IgD-negative memory B cell (primary cell): ENCODE data around the gene LRCH4. TPM values are rescaled to one million over a fixed set of nuclear protein-coding genes. Genes with fewer than 3 reads are reported as not detected.

Source experiments
- H3K27ac Mint-ChIP-seq, 3 donors: one replicate each; pipeline ENCODE4 v1.8.0; 2020 to 2022; ENCODE audit warnings: mild to moderate bottlenecking in 3 of 3, mixed read lengths in 3 of 3, moderate library complexity in 1 of 3
- H3K27me3 Mint-ChIP-seq: one replicate; pipeline ENCODE4 v1.8.0; 2021; ENCODE audit warnings: mixed read lengths
- H3K36me3 Mint-ChIP-seq: one replicate; pipeline ENCODE4 v1.8.0; 2020; ENCODE audit warnings: mild to moderate bottlenecking, mixed read lengths
- H3K4me1 Mint-ChIP-seq, 3 donors: one replicate each; pipeline ENCODE4 v1.8.0; 2020 to 2022; ENCODE audit warnings: mixed read lengths in 3 of 3, mild to moderate bottlenecking in 1 of 3
- H3K4me3 Mint-ChIP-seq, 4 donors: one replicate each; pipeline ENCODE4 v1.8.0; 2020 to 2022; ENCODE audit warnings: mild to moderate bottlenecking in 4 of 4, mixed read lengths in 4 of 4, moderate library complexity in 3 of 4
- H3K9me3 Mint-ChIP-seq, 3 donors: one replicate each; pipeline ENCODE4 v1.8.0; 2020 to 2021; ENCODE audit warnings: mixed read lengths in 3 of 3, mild to moderate bottlenecking in 1 of 3
- polyA plus RNA-seq: library from polyadenylated mRNA; unstranded; fragments of 300-500 nt; fragmentation: Illumina TruSeq; gene quantifications from one replicate; pipeline ENCODE4 v1.2.3, GENCODE V29; 2021

Gene LRCH4
- polyA plus RNA-seq, 1 donor from 2014 or later = 160 TPM

DNA sequence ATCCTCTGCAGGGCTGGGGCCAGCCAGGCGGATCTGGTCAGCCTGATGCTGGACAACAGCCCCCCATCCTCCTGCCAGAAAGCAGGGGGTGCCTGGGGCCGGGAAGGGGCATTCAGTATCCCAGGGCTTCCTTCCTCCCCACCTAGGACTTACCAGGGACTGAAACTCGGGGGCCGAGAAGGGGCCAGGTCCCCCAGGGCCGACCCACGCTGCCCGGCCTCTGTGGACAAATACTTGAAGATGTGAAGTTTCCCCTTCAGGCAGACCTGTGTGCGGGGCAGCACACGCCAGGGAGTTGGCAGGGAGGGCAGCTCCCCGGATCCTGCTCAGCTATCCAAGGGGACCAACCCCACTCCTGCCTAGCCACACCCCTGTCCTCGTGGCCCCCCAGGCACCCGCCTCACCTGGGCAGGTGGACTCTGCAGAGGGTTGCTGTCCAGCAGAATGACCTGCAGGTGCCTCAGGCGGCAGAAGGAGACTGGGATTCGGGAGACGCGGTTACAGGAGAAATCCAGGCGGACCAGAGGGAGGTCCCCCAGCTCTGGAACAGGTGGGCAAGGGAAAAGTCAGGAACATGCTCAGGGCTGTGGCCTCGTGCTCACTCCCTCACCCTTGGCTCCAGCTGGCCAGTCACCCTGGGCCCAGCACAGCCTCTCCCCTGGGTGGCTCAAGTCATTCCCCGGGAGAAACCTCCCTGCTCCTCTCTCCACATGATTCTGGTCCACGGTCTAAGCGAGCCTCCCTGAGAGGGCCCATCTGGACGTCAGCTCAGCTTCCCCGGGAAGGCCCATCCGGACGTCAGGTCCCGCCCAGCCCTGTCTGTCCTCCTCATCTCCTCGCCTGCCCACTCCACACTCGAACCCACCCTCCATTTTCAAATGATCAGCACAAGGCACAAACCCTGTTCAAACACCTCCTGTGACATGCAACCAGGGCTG, 7.4 kb downstream of the LRCH4 start:
- Mint-ChIP-seq H3K27me3 (no peaks in the 10 kb centered on the region), H3K36me3 (peaks cover 7% of the 10 kb centered on the region), H3K4me1 (peaks cover 3 to 8% (median 7%) of the 10 kb centered on the region in 3 donors), H3K27ac (no peak overlapping the region), H3K9me3 (no peaks in the 10 kb centered on the region), H3K4me3 (peak overlapping the region in 1 of 4 donors; percentile 48)

DNA sequence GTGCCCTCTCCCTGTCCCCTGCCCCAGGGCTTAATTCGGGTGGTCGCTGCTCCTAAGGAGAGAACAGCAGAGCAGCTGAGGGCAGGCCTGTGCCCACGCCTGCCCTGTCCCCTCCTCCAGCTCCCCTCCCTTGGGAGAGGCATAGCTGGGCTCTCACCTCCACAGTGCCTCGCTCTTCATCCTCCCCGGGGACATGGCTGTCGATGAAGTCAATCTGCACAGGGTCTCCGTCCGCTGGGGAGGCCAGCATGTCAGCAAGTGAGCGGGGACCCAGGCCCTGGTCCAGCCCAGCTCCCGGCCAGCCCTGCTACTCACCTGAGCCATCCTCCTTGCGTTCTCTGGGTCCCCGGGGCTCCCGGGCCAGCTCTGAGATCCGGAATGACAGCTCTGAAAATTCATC, 8.4 kb downstream of the LRCH4 start:
- no peak overlapping the region for H3K27ac Mint-ChIP-seq
- H3K9me3 Mint-ChIP-seq = no peaks in the 10 kb centered on the region
- H3K4me1 Mint-ChIP-seq = peaks cover 0 to 2% (median 0%) of the 10 kb centered on the region in 3 donors
- no peak overlapping the region for H3K4me3 Mint-ChIP-seq
- no peaks in the 10 kb centered on the region for H3K27me3 Mint-ChIP-seq
- H3K36me3 Mint-ChIP-seq = peaks cover 7% of the 10 kb centered on the region

- H3K27me3 Mint-ChIP-seq = no peaks in the 10 kb centered on the region
- no peak overlapping the region for H3K4me3 Mint-ChIP-seq
- no peaks in the 10 kb centered on the region for H3K9me3 Mint-ChIP-seq
- H3K27ac Mint-ChIP-seq = no peak overlapping the region
- H3K4me1 Mint-ChIP-seq = peaks cover 0 to 2% (median under 1%) of the 10 kb centered on the region in 3 donors
- H3K36me3 Mint-ChIP-seq = peaks cover 7% of the 10 kb centered on the region
These were observed 8.8 kb downstream of the LRCH4 start for GRCh38 chr7:100577103-100577502.

GRCh38 chr7:100576384-100576993, 9.4 kb downstream of the LRCH4 start:
- Mint-ChIP-seq H3K4me1 (peaks cover 5 to 6% (median 5%) of the 10 kb centered on the region in 3 donors), H3K36me3 (peaks cover 7% of the 10 kb centered on the region), H3K27ac (peak overlapping the region in 1 of 3 donors; percentile 63), H3K4me3 (no peak overlapping the region), H3K27me3 (no peaks in the 10 kb centered on the region), H3K9me3 (no peaks in the 10 kb centered on the region)

- peaks cover 5 to 6% (median 6%) of the 10 kb centered on the region in 3 donors for H3K4me1 Mint-ChIP-seq
- H3K36me3 Mint-ChIP-seq = peaks cover 7% of the 10 kb centered on the region
- H3K9me3 Mint-ChIP-seq = no peaks in the 10 kb centered on the region
- H3K4me3 Mint-ChIP-seq = no peak overlapping the region
- no peak overlapping the region for H3K27ac Mint-ChIP-seq
- H3K27me3 Mint-ChIP-seq = no peaks in the 10 kb centered on the region
These were observed 10.1 kb downstream of the LRCH4 start for GRCh38 chr7:100575746-100576383.

DNA sequence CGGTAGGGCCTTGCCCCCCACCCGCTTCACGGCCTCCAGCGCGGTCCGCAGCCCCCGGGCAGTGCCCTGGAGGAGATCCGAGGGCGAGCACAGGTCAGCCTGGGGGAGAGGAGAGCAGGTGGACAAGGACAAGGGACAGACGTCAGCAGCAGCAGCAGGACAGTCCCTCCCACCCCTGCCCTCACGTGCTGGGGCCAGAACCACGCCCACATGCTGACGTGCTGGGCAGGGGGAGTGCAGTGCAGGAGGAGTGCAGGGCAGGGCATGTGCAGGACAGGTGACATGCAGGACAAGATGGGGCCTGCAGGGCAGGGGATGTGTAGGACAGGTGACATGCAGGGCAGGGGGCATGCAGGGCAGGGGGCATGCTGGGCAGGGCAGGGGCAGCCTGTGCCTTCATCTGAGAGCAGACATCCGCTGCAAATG, 10.7 kb downstream of the LRCH4 start:
- no peak overlapping the region for H3K4me3 Mint-ChIP-seq
- peaks cover 5 to 6% (median 6%) of the 10 kb centered on the region in 3 donors for H3K4me1 Mint-ChIP-seq
- no peaks in the 10 kb centered on the region for H3K9me3 Mint-ChIP-seq
- H3K27ac Mint-ChIP-seq = no peak overlapping the region
- H3K36me3 Mint-ChIP-seq = peaks cover 7% of the 10 kb centered on the region
- no peaks in the 10 kb centered on the region for H3K27me3 Mint-ChIP-seq

- no peak overlapping the region for H3K27ac Mint-ChIP-seq
- no peaks in the 10 kb centered on the region for H3K9me3 Mint-ChIP-seq
These were observed 11.3 kb downstream of the LRCH4 start for GRCh38 chr7:100574362-100575205.

GRCh38 chr7:100573691-100574361, 12.1 kb downstream of the LRCH4 start, which contains the start of gene SAP25:
TSS of gene SAP25 (minus strand) at chr7:100573900. CDS start at chr7:100573742, 158 bp downstream.
- H3K36me3 Mint-ChIP-seq = peaks cover 4% of the 10 kb centered on the region
- H3K27me3 Mint-ChIP-seq = no peaks in the 10 kb centered on the region
- H3K4me3 Mint-ChIP-seq = peak within 1 kb of the TSS in 1 of 4 donors; percentile 51
- peaks cover 10 to 13% (median 12%) of the 10 kb centered on the region in 3 donors for H3K4me1 Mint-ChIP-seq
- no peaks in the 10 kb centered on the region for H3K9me3 Mint-ChIP-seq
- H3K27ac Mint-ChIP-seq = no peak within 1 kb of the TSS

More at GRCh38 chr7:100574362-100575205, 11.3 kb downstream of the LRCH4 start:
- peaks cover 5% of the 10 kb centered on the region for H3K36me3 Mint-ChIP-seq
- peak overlapping the region in 1 of 4 donors; percentile 51 for H3K4me3 Mint-ChIP-seq
- no peaks in the 10 kb centered on the region for H3K27me3 Mint-ChIP-seq
- H3K4me1 Mint-ChIP-seq = peaks cover 6% of the 10 kb centered on the region in 3 donors

- Mint-ChIP-seq H3K9me3 (no peaks in the 10 kb centered on the region), H3K27ac (no peak overlapping the region), H3K4me3 (no peak overlapping the region), H3K4me1 (peaks cover 10 to 17% (median 15%) of the 10 kb centered on the region in 3 donors), H3K36me3 (peaks cover 4% of the 10 kb centered on the region), H3K27me3 (no peaks in the 10 kb centered on the region)
These were observed 12.8 kb downstream of the LRCH4 start for GRCh38 chr7:100572949-100573675.

- H3K9me3 Mint-ChIP-seq = no peaks in the 10 kb centered on the region
- H3K36me3 Mint-ChIP-seq = peaks cover 4% of the 10 kb centered on the region
- peak overlapping the region in 2 of 4 donors; percentile 54 to 60 for H3K4me3 Mint-ChIP-seq
- H3K4me1 Mint-ChIP-seq = peaks cover 10 to 24% (median 22%) of the 10 kb centered on the region in 3 donors
- no peaks in the 10 kb centered on the region for H3K27me3 Mint-ChIP-seq
- peak overlapping the region in 2 of 3 donors; percentile 67 to 85 for H3K27ac Mint-ChIP-seq
These were observed 13.5 kb downstream of the LRCH4 start for GRCh38 chr7:100572281-100572948.

- peaks cover 4% of the 10 kb centered on the region for H3K36me3 Mint-ChIP-seq
- peak overlapping the region in 3 of 4 donors; percentile 23 to 60 (median 34) for H3K4me3 Mint-ChIP-seq
- peak overlapping the region; percentile 67 to 85 (median 71) for H3K27ac Mint-ChIP-seq
- H3K9me3 Mint-ChIP-seq = no peaks in the 10 kb centered on the region
- H3K4me1 Mint-ChIP-seq = peaks cover 10 to 30% (median 22%) of the 10 kb centered on the region in 3 donors
- no peaks in the 10 kb centered on the region for H3K27me3 Mint-ChIP-seq
These were observed 14.2 kb downstream of the LRCH4 start for GRCh38 chr7:100571829-100572116.

DNA sequence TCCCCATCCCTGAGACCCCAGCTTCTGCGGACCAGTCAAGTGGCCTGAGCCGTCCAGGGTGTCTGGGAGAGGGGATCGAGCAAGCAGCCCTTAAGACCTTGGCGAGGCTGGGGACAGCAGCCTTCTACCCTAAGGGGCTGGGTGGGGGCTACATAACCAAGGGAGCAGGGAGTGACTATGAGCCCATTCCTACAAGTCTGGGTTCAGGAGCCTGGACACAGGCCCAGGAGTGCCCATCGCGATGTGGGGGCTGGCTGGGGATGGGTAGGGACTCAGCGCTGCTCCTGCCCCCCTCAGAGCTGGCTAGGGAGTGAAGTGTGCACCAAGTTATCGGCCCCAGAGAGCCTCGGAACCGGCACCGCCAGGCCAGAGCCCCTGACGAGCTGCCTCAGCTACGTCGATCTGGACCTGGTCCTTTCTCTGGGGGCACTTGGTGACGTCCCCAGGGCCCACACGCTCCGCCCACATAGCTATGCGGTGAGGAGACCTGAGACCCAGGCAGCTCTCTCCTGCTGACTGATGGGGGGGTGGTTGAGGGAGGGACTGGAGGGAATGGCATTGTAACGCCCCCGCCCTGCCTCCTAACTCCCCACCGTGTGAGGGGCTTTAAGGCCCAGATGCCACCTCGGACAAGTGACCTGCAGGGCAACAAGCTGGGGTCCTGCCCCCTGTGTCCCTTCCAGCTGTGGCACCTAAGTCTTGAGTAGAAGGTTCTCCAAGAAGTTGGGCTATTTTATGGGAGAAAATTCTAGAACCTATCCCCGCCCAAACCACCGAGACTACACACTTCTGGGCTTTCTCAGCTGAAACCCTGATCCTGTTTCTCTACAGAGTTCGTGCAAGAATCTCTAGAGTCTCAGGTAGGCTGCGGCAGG, 14.7 kb downstream of the LRCH4 start:
- Mint-ChIP-seq H3K27me3 (no peaks in the 10 kb centered on the region), H3K36me3 (peaks cover 4% of the 10 kb centered on the region), H3K4me1 (peaks cover 10 to 30% (median 25%) of the 10 kb centered on the region in 3 donors), H3K4me3 (peak overlapping the region in 1 of 4 donors; percentile 60), H3K9me3 (no peaks in the 10 kb centered on the region), H3K27ac (peak overlapping the region in 1 of 3 donors; percentile 85)
